ENCODE results near the gene KCNG2. TPM values are rescaled to one million over a fixed set of nuclear protein-coding genes. Genes with fewer than 3 reads are reported as not detected.

The KCNG2 gene
- total and polyA plus RNA-seq, 2 experiments from 2014 or later = 0.13 to 0.52 TPM

DNA sequence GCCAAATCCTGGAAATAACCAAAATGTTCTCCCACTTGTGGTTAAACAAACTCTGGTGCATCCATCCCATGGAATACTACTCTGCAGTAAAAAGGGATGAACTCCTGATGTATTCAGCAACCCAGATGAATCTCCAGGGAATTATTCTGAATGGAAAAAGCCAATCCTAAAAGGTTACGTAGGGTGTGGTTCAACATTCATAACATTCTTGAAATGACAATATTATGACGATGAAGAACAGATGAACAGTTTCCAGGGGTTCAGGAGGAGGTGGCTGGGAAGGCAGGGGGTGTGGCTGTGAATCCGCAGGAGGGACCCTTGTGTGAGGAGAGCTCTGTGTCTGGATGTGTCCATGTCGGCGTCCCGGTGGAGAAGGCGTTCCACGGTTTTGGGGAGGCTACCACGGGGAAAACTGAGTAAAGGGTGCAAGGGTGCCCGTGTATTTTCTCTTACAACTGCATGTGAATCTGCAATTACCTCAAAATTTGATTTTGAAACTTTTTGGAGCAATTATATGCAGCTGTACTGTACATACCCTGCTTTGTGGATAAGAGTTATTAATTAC lies 47.3 kb downstream of the KCNG2 start:
- H3K36me3 ChIP-seq (ENCODE audit: insufficient read depth) = no peaks in the 10 kb centered on the region
- no peak overlapping the region for H3K4me2 ChIP-seq
- DNase-seq (ENCODE audit: low spot score) (no peak), ATAC-seq (no peak)
- Mint-ChIP-seq H3K9me3 (peaks cover 3% of the 10 kb centered on the region; the same call in 2 of the 3 replicates), H3K4me1 (peaks cover 4% of the 10 kb centered on the region), H3K27ac (no peak overlapping the region), H3K27me3 (ENCODE audit: insufficient read depth, low read depth, poor library complexity) (peaks cover 6% of the 10 kb centered on the region), H3K4me3 (no peak overlapping the region), H3K36me3 (ENCODE audit: low read depth) (no peaks in the 10 kb centered on the region)
- H3F3A ChIP-seq (replicated peaks; ENCODE audit: low read depth) = no peaks in the 10 kb centered on the region
- H3K27me3 ChIP-seq (ENCODE audit: insufficient read depth) = no peaks in the 10 kb centered on the region
- no peaks in the 10 kb centered on the region for H3K9me2 ChIP-seq (ENCODE audit: insufficient read depth)
- no peak overlapping the region for H2AFZ ChIP-seq
- no peak overlapping the region for H3K4me3 ChIP-seq
- no peaks in the 10 kb centered on the region for H3K4me1 ChIP-seq (ENCODE audit: insufficient read depth)
- H4K20me1 ChIP-seq (replicated peaks; ENCODE audit: insufficient read depth) = no peaks in the 10 kb centered on the region
- TF ChIP-seq, protein P1, sequence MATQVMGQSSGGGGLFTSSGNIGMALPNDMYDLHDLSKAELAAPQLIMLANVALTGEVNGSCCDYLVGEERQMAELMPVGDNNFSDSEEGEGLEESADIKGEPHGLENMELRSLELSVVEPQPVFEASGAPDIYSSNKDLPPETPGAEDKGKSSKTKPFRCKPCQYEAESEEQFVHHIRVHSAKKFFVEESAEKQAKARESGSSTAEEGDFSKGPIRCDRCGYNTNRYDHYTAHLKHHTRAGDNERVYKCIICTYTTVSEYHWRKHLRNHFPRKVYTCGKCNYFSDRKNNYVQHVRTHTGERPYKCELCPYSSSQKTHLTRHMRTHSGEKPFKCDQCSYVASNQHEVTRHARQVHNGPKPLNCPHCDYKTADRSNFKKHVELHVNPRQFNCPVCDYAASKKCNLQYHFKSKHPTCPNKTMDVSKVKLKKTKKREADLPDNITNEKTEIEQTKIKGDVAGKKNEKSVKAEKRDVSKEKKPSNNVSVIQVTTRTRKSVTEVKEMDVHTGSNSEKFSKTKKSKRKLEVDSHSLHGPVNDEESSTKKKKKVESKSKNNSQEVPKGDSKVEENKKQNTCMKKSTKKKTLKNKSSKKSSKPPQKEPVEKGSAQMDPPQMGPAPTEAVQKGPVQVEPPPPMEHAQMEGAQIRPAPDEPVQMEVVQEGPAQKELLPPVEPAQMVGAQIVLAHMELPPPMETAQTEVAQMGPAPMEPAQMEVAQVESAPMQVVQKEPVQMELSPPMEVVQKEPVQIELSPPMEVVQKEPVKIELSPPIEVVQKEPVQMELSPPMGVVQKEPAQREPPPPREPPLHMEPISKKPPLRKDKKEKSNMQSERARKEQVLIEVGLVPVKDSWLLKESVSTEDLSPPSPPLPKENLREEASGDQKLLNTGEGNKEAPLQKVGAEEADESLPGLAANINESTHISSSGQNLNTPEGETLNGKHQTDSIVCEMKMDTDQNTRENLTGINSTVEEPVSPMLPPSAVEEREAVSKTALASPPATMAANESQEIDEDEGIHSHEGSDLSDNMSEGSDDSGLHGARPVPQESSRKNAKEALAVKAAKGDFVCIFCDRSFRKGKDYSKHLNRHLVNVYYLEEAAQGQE (IDR thresholded peaks at IDR 0.05; ENCODE audit: unreplicated experiment) = no peak
- TF ChIP-seq ZNF331 (CRISPR knock-in tag; IDR thresholded peaks at IDR 0.05; ENCODE audit: low read depth) = no peak
- no peak for TF ChIP-seq CREB1 (CRISPR knock-in tag; IDR thresholded peaks at IDR 0.05; ENCODE audit: low read depth)
- H3K79me2 ChIP-seq (replicated peaks; ENCODE audit: insufficient read depth) = no peaks in the 10 kb centered on the region
- H3K27ac ChIP-seq (ENCODE audit: low read depth) = no peak overlapping the region

DNA sequence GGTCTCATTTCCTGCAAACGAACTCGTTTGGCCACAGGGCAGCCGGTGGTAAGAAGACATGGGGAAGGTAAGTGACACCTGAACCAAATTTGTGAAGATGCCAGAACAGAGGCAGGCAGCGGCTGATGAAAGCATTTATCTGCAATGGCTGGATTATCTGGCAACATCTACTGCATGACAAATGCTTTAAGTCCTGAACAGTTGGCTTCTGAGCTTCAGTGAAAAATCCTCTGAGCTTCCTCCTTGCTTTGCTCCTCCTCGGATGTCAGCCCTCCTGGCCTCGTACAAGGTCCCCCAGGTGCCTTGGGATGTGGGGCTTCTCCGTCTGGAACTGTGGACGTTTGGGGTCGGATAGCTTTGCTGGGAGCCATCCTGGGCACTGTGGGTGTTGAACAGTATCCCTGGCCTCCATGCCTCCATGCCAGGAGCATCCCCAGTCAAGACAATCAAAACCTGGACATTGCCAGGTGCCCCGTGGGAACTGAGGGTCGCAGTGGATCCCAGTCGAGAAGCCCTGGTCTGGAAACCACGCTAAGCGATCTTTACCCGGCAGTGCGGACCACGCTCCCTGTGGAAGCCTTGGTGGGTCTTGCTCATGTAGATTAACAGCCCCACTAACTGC lies 49.3 kb downstream of the KCNG2 start:
- no peak overlapping the region for H3K27ac Mint-ChIP-seq
- DNase-seq (ENCODE audit: low spot score) (no peak), ATAC-seq (no peak)
- H3K4me1 ChIP-seq (ENCODE audit: insufficient read depth) = no peaks in the 10 kb centered on the region
- H4K20me1 ChIP-seq (replicated peaks; ENCODE audit: insufficient read depth) = no peaks in the 10 kb centered on the region
- no peaks in the 10 kb centered on the region for H3K9me2 ChIP-seq (ENCODE audit: insufficient read depth)
- H3K4me1 Mint-ChIP-seq = no peaks in the 10 kb centered on the region
- H3K27ac ChIP-seq (ENCODE audit: low read depth) = no peak overlapping the region
- no peak overlapping the region for H2AFZ ChIP-seq
- H3K4me2 ChIP-seq = no peak overlapping the region
- H3K36me3 ChIP-seq (ENCODE audit: insufficient read depth) = no peaks in the 10 kb centered on the region
- no peaks in the 10 kb centered on the region for H3K79me2 ChIP-seq (replicated peaks; ENCODE audit: insufficient read depth)
- peaks cover 3% of the 10 kb centered on the region; the same call in 2 of the 3 replicates for H3K9me3 Mint-ChIP-seq
- no peaks in the 10 kb centered on the region for H3K36me3 Mint-ChIP-seq (ENCODE audit: low read depth)
- no peaks in the 10 kb centered on the region for H3F3A ChIP-seq (replicated peaks; ENCODE audit: low read depth)
- TF ChIP-seq EZH2 (IDR thresholded peaks at IDR 0.05; ENCODE audit: low read depth, unreplicated experiment) (no peak), JUNB (IDR thresholded peaks at IDR 0.05; ENCODE audit: unreplicated experiment) (no peak), STAT1 (IDR thresholded peaks at IDR 0.05; ENCODE audit: unreplicated experiment) (no peak), NANOG (IDR thresholded peaks at IDR 0.05; ENCODE audit: borderline replicate concordance) (no peak), ZNF331 (CRISPR knock-in tag; IDR thresholded peaks at IDR 0.05; ENCODE audit: low read depth) (no peak)
- TF ChIP-seq, protein P2, sequence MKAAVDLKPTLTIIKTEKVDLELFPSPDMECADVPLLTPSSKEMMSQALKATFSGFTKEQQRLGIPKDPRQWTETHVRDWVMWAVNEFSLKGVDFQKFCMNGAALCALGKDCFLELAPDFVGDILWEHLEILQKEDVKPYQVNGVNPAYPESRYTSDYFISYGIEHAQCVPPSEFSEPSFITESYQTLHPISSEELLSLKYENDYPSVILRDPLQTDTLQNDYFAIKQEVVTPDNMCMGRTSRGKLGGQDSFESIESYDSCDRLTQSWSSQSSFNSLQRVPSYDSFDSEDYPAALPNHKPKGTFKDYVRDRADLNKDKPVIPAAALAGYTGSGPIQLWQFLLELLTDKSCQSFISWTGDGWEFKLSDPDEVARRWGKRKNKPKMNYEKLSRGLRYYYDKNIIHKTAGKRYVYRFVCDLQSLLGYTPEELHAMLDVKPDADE (IDR thresholded peaks at IDR 0.05) = no peak
- TF ChIP-seq, protein P3, sequence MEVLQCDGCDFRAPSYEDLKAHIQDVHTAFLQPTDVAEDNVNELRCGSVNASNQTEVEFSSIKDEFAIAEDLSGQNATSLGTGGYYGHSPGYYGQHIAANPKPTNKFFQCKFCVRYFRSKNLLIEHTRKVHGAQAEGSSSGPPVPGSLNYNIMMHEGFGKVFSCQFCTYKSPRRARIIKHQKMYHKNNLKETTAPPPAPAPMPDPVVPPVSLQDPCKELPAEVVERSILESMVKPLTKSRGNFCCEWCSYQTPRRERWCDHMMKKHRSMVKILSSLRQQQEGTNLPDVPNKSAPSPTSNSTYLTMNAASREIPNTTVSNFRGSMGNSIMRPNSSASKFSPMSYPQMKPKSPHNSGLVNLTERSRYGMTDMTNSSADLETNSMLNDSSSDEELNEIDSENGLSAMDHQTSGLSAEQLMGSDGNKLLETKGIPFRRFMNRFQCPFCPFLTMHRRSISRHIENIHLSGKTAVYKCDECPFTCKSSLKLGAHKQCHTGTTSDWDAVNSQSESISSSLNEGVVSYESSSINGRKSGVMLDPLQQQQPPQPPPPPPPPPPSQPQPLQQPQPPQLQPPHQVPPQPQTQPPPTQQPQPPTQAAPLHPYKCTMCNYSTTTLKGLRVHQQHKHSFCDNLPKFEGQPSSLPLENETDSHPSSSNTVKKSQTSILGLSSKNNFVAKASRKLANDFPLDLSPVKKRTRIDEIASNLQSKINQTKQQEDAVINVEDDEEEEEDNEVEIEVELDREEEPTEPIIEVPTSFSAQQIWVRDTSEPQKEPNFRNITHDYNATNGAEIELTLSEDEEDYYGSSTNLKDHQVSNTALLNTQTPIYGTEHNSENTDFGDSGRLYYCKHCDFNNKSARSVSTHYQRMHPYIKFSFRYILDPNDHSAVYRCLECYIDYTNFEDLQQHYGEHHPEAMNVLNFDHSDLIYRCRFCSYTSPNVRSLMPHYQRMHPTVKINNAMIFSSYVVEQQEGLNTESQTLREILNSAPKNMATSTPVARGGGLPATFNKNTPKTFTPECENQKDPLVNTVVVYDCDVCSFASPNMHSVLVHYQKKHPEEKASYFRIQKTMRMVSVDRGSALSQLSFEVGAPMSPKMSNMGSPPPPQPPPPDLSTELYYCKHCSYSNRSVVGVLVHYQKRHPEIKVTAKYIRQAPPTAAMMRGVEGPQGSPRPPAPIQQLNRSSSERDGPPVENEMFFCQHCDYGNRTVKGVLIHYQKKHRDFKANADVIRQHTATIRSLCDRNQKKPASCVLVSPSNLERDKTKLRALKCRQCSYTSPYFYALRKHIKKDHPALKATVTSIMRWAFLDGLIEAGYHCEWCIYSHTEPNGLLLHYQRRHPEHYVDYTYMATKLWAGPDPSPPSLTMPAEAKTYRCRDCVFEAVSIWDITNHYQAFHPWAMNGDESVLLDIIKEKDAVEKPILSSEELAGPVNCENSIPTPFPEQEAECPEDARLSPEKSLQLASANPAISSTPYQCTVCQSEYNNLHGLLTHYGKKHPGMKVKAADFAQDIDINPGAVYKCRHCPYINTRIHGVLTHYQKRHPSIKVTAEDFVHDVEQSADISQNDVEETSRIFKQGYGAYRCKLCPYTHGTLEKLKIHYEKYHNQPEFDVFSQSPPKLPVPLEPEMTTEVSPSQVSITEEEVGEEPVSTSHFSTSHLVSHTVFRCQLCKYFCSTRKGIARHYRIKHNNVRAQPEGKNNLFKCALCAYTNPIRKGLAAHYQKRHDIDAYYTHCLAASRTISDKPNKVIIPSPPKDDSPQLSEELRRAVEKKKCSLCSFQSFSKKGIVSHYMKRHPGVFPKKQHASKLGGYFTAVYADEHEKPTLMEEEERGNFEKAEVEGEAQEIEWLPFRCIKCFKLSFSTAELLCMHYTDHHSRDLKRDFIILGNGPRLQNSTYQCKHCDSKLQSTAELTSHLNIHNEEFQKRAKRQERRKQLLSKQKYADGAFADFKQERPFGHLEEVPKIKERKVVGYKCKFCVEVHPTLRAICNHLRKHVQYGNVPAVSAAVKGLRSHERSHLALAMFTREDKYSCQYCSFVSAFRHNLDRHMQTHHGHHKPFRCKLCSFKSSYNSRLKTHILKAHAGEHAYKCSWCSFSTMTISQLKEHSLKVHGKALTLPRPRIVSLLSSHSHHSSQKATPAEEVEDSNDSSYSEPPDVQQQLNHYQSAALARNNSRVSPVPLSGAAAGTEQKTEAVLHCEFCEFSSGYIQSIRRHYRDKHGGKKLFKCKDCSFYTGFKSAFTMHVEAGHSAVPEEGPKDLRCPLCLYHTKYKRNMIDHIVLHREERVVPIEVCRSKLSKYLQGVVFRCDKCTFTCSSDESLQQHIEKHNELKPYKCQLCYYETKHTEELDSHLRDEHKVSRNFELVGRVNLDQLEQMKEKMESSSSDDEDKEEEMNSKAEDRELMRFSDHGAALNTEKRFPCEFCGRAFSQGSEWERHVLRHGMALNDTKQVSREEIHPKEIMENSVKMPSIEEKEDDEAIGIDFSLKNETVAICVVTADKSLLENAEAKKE (CRISPR knock-in tag; IDR thresholded peaks at IDR 0.05) = no peak
- peaks cover 6% of the 10 kb centered on the region for H3K27me3 Mint-ChIP-seq (ENCODE audit: insufficient read depth, low read depth, poor library complexity)
- no peak overlapping the region for H3K4me3 ChIP-seq
- no peak overlapping the region for H3K4me3 Mint-ChIP-seq
- H3K27me3 ChIP-seq (ENCODE audit: insufficient read depth) = no peaks in the 10 kb centered on the region

All from GM23338 (cell line).